ENCODE data around the gene ASPA. TPM values are rescaled to one million over a fixed set of nuclear protein-coding genes. Genes with fewer than 3 reads are reported as not detected.

The ASPA gene
- total and polyA plus RNA-seq, 2 experiments from 2014 or later = 0.13 TPM; not detected in 1

DNA sequence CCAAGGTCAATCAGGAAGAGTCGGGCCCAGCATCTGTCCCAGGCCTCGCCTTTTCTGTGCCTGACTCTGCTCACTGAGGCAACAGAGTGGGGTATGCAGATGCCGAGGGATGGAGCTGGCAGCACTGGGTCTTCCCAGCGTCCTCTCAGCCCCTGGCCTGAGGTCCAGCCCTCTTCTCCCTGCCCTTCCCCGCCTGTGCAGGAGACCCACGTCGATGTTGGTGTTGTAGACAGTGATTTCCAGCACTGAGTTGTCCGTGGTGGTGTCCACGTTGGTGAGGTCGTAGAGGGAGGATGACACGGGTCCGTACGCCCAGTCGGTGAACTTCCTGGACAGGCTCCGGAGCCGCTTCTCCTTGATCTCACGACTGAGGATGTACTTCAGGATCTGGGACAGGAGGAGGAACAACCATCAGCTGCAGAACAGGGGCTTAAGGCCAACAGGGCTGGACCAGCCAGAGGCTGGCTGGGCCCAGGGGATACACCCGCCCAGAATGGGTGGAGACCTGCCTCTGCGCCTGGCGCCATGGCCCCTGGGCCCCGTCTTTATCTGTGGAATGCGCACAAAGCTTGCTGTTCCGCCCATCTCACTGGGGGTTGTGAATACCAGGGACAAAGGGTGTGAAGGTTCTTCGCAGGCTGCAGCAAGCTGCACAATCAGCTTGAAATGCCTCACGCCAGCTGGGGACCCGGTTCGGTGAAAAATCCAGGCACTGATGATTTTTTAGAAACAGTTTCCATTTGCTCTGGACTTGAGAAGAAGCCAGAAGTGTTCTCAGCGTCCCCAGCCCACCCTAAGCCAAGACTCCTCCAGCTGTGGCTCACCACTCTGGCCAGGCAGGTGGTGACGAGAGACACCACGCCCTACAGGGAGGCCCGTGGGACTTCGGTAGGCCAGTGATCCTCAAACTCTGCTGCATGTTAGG lies 54.3 kb downstream of the ASPA start (continued):
- TF ChIP-seq, protein P1, sequence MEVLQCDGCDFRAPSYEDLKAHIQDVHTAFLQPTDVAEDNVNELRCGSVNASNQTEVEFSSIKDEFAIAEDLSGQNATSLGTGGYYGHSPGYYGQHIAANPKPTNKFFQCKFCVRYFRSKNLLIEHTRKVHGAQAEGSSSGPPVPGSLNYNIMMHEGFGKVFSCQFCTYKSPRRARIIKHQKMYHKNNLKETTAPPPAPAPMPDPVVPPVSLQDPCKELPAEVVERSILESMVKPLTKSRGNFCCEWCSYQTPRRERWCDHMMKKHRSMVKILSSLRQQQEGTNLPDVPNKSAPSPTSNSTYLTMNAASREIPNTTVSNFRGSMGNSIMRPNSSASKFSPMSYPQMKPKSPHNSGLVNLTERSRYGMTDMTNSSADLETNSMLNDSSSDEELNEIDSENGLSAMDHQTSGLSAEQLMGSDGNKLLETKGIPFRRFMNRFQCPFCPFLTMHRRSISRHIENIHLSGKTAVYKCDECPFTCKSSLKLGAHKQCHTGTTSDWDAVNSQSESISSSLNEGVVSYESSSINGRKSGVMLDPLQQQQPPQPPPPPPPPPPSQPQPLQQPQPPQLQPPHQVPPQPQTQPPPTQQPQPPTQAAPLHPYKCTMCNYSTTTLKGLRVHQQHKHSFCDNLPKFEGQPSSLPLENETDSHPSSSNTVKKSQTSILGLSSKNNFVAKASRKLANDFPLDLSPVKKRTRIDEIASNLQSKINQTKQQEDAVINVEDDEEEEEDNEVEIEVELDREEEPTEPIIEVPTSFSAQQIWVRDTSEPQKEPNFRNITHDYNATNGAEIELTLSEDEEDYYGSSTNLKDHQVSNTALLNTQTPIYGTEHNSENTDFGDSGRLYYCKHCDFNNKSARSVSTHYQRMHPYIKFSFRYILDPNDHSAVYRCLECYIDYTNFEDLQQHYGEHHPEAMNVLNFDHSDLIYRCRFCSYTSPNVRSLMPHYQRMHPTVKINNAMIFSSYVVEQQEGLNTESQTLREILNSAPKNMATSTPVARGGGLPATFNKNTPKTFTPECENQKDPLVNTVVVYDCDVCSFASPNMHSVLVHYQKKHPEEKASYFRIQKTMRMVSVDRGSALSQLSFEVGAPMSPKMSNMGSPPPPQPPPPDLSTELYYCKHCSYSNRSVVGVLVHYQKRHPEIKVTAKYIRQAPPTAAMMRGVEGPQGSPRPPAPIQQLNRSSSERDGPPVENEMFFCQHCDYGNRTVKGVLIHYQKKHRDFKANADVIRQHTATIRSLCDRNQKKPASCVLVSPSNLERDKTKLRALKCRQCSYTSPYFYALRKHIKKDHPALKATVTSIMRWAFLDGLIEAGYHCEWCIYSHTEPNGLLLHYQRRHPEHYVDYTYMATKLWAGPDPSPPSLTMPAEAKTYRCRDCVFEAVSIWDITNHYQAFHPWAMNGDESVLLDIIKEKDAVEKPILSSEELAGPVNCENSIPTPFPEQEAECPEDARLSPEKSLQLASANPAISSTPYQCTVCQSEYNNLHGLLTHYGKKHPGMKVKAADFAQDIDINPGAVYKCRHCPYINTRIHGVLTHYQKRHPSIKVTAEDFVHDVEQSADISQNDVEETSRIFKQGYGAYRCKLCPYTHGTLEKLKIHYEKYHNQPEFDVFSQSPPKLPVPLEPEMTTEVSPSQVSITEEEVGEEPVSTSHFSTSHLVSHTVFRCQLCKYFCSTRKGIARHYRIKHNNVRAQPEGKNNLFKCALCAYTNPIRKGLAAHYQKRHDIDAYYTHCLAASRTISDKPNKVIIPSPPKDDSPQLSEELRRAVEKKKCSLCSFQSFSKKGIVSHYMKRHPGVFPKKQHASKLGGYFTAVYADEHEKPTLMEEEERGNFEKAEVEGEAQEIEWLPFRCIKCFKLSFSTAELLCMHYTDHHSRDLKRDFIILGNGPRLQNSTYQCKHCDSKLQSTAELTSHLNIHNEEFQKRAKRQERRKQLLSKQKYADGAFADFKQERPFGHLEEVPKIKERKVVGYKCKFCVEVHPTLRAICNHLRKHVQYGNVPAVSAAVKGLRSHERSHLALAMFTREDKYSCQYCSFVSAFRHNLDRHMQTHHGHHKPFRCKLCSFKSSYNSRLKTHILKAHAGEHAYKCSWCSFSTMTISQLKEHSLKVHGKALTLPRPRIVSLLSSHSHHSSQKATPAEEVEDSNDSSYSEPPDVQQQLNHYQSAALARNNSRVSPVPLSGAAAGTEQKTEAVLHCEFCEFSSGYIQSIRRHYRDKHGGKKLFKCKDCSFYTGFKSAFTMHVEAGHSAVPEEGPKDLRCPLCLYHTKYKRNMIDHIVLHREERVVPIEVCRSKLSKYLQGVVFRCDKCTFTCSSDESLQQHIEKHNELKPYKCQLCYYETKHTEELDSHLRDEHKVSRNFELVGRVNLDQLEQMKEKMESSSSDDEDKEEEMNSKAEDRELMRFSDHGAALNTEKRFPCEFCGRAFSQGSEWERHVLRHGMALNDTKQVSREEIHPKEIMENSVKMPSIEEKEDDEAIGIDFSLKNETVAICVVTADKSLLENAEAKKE (CRISPR knock-in tag; IDR thresholded peaks at IDR 0.05) = no peak
- no peak for TF ChIP-seq EZH2phosphoT487 (IDR thresholded peaks at IDR 0.05; ENCODE audit: unreplicated experiment)
- no peak for TF ChIP-seq JUNB (IDR thresholded peaks at IDR 0.05; ENCODE audit: unreplicated experiment)
- TF ChIP-seq, protein P2, sequence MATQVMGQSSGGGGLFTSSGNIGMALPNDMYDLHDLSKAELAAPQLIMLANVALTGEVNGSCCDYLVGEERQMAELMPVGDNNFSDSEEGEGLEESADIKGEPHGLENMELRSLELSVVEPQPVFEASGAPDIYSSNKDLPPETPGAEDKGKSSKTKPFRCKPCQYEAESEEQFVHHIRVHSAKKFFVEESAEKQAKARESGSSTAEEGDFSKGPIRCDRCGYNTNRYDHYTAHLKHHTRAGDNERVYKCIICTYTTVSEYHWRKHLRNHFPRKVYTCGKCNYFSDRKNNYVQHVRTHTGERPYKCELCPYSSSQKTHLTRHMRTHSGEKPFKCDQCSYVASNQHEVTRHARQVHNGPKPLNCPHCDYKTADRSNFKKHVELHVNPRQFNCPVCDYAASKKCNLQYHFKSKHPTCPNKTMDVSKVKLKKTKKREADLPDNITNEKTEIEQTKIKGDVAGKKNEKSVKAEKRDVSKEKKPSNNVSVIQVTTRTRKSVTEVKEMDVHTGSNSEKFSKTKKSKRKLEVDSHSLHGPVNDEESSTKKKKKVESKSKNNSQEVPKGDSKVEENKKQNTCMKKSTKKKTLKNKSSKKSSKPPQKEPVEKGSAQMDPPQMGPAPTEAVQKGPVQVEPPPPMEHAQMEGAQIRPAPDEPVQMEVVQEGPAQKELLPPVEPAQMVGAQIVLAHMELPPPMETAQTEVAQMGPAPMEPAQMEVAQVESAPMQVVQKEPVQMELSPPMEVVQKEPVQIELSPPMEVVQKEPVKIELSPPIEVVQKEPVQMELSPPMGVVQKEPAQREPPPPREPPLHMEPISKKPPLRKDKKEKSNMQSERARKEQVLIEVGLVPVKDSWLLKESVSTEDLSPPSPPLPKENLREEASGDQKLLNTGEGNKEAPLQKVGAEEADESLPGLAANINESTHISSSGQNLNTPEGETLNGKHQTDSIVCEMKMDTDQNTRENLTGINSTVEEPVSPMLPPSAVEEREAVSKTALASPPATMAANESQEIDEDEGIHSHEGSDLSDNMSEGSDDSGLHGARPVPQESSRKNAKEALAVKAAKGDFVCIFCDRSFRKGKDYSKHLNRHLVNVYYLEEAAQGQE (IDR thresholded peaks at IDR 0.05; ENCODE audit: unreplicated experiment) = no peak
- no peak for TF ChIP-seq ZNF114 (CRISPR knock-in tag; IDR thresholded peaks at IDR 0.05)
- no peak for TF ChIP-seq EZH2 (IDR thresholded peaks at IDR 0.05; ENCODE audit: low read depth, unreplicated experiment)
- no peak for TF ChIP-seq POLR2AphosphoS5 (IDR thresholded peaks at IDR 0.05; ENCODE audit: low read depth)

Data from GM23338 (cell line).